ENCODE measurements around the gene HOXC4. TPM values are rescaled to one million over a fixed set of nuclear protein-coding genes. Genes with fewer than 3 reads are reported as not detected.
A peak's percentile ranks its signal among the peaks of the same experiment; 100 is the strongest.

HOXC4 gene
- polyA plus RNA-seq, 2 of the 4 experiments (the other 2 are of a cell fraction): 1.3 to 4.0 TPM

GRCh38 chr12:54011665-54012532 lies 41.7 kb upstream of the HOXC4 start:
- CTCF ChIA-PET: interaction anchor here (28.7 kb wide), 1 partner anchor 188 kb away, joined by 1074 read pairs; the partner anchor contains the start of gene SMUG1
- WGBS (ENCODE audit: missing lambda C conversion rate): 82% methylated on average over 14 of the region's 14 CpGs
- TF ChIP-seq CEBPB (IDR thresholded peaks at IDR 0.05): no peak
- TF ChIP-seq, protein P1, sequence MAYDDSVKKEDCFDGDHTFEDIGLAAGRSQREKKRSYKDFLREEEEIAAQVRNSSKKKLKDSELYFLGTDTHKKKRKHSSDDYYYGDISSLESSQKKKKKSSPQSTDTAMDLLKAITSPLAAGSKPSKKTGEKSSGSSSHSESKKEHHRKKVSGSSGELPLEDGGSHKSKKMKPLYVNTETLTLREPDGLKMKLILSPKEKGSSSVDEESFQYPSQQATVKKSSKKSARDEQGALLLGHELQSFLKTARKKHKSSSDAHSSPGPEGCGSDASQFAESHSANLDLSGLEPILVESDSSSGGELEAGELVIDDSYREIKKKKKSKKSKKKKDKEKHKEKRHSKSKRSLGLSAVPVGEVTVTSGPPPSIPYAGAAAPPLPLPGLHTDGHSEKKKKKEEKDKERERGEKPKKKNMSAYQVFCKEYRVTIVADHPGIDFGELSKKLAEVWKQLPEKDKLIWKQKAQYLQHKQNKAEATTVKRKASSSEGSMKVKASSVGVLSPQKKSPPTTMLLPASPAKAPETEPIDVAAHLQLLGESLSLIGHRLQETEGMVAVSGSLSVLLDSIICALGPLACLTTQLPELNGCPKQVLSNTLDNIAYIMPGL (CRISPR knock-in tag; IDR thresholded peaks at IDR 0.05; ENCODE audit: borderline replicate concordance): no peak
- TF ChIP-seq EP300 (IDR thresholded peaks at IDR 0.05): no peak
- no peak for TF ChIP-seq ATOH8 (CRISPR knock-in tag; IDR thresholded peaks at IDR 0.05; ENCODE audit: low read depth)
- TF ChIP-seq HEYL (CRISPR knock-in tag; IDR thresholded peaks at IDR 0.05): no peak
- FAIRE-seq: no peak
- H3K27ac ChIP-seq: peak overlapping the region in 1 of 2 experiments; percentile 77; a peak in 3 of 6 replicates
- no peak for ATAC-seq
- no peak overlapping the region for H3K4me3 ChIP-seq
- no peak for DNase-seq (ENCODE audit: low read depth in 1 of 2, low spot score in 1 of 2)
- POLR2A ChIA-PET: no interaction called here
- H3K9me3 ChIP-seq: no peaks in the 10 kb centered on the region
- H3K4me2 ChIP-seq: peak overlapping the region; percentile 87
- peaks cover 52% of the 10 kb centered on the region for H3K4me1 ChIP-seq

DNA sequence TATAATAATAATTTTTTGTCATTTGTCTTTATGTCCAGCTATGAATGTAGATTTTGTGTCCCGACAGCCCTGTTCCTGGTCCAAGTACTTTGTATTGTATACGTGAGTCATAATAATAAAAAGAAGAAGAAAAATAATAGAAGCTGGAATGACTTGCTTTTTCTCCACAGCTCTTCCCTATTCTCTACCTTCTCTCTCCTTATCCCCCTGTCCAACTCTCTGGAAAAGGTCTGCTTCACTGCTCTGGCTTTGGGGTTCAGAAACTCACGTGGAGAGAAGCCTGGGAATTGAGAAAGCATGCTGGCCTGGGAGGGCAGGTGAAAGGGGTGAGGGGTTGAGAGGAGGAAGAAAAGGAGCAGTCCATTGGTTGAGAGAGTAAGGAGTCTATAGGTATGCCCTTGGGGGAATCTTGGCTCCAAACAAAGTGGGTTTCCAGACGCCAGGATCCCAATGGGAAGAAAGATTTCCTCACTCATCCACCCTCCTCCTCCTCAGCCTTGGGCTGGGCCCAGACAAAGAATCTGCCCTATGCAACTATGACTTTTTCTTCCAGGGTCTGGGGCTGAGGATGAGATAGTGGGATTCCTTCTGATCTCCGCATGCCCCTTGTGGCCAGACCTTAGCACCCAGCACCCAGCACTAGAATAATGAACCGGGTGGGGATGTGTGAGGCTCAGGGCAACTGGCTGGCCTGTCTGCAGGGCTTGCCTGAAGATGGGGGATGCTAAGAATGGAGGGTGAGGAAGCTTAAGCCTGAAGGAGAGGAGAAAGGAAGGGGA lies 40.8 kb upstream of the HOXC4 start:
- peak overlapping the region; percentile 43 to 77 for H3K27ac ChIP-seq
- no peak overlapping the region for H3K4me3 ChIP-seq
- TF ChIP-seq ATOH8 (CRISPR knock-in tag; IDR thresholded peaks at IDR 0.05; ENCODE audit: low read depth) (no peak), SMC3 (IDR thresholded peaks at IDR 0.05) (no peak), MAFK (IDR thresholded peaks at IDR 0.05; ENCODE audit: partially characterized antibody) (no peak), PHF8 (IDR thresholded peaks at IDR 0.05; ENCODE audit: borderline replicate concordance, low read depth) (no peak), BHLHE40 (IDR thresholded peaks at IDR 0.05; ENCODE audit: low read depth, low read length) (no peak), ESRRA (IDR thresholded peaks at IDR 0.05; ENCODE audit: borderline replicate concordance, low read length) (no peak), NR3C1 (IDR thresholded peaks at IDR 0.05) (no peak), MAZ (IDR thresholded peaks at IDR 0.05; ENCODE audit: borderline replicate concordance, low read depth, low read length) (no peak), E2F6 (IDR thresholded peaks at IDR 0.05; ENCODE audit: borderline replicate concordance, low read depth) (no peak), RFX5 (IDR thresholded peaks at IDR 0.05) (no peak), REST (IDR thresholded peaks at IDR 0.05) (no peak), HES2 (IDR thresholded peaks at IDR 0.05) (no peak), TP53 (CRISPR knock-in tag; IDR thresholded peaks at IDR 0.05) (no peak)
- TF ChIP-seq, protein P1 (CRISPR knock-in tag; IDR thresholded peaks at IDR 0.05; ENCODE audit: borderline replicate concordance): no peak
- H3K9me3 ChIP-seq: no peaks in the 10 kb centered on the region
- ChIA-PET POLR2A (no interaction called here), CTCF (interaction anchor here (1.2 to 28.7 kb wide), 3 partner anchors 20 to 202 kb away, joined by 3 to 1074 read pairs (median 43); partner anchors contain the start of genes HOXC5 and SMUG1)
- H3K4me1 ChIP-seq: peaks cover 52% of the 10 kb centered on the region
- 44% methylated on average over 6 of the region's 6 CpGs for WGBS (ENCODE audit: missing lambda C conversion rate)
- DNase-seq (ENCODE audit: low read depth in 1 of 2, low spot score in 1 of 2) (peak; percentile 47 to 54), ATAC-seq (peak in 1 of 2 experiments; percentile 57; a peak in 3 of 6 replicates), FAIRE-seq (no peak)
- peak overlapping the region; percentile 60 for H3K4me2 ChIP-seq

All from A549 (cell line).